Muscle of leg (tissue), 11 donors: ENCODE results near the gene WWOX. TPM values are rescaled to one million over a fixed set of nuclear protein-coding genes. Genes with fewer than 3 reads are reported as not detected.
"Not testable (repeated sequence)": the region's sequence is repeated elsewhere in the genome, so short reads cannot be mapped to it uniquely, and the experiment has no call there.

ENCODE experiments used
- DNase-seq: peaks from one replicate; pipeline ENCODE4 v3.0.0; 2013
- H3K27ac ChIP-seq: one replicate; pipeline ENCODE4 v1.5.1; 2013; ENCODE audit warnings: mild to moderate bottlenecking, low read length, control low read depth
- H3K27me3 ChIP-seq: one replicate; pipeline ENCODE4 v1.6.1; 2013; ENCODE audit warnings: low read length; ENCODE audit not compliant: control insufficient read depth, insufficient read depth
- H3K36me3 ChIP-seq: one replicate; pipeline ENCODE4 v1.6.1; 2013; ENCODE audit warnings: low read length; ENCODE audit not compliant: control insufficient read depth, insufficient read depth
- H3K4me1 ChIP-seq: one replicate; pipeline ENCODE4 v1.6.1; 2013; ENCODE audit warnings: low read length; ENCODE audit not compliant: control insufficient read depth, insufficient read depth
- H3K4me3 ChIP-seq: one replicate; pipeline ENCODE4 v1.5.1; 2013; ENCODE audit warnings: low read length, control low read depth
- H3K9me3 ChIP-seq: replicated peaks from 2 replicates; pipeline ENCODE4 v1.6.1; 2013; ENCODE audit warnings: low read depth, low read length; ENCODE audit not compliant: control insufficient read depth
- WGBS: methylation state at CpG from one replicate; pipeline ENCODE4 v1.1.5; 2013; ENCODE audit warnings: missing lambda C conversion rate; ENCODE audit not compliant: insufficient coverage; 5-methylcytosine and 5-hydroxymethylcytosine counted together
- polyA plus RNA-seq, 8 donors: library from polyadenylated mRNA; unstranded; fragments of 120-200 nt; gene quantifications; one replicate each; pipeline versions ENCODE4 v1.2.1 to v1.2.3, GENCODE V29; 2013; ENCODE audit warnings: inconsistent platforms in 1 of 8, low replicate concordance in 1 of 8; ENCODE audit not compliant: insufficient read length in 8 of 8, insufficient read depth in 1 of 8
- total RNA-seq: library from RNA; stranded (reverse); fragments of 120-200 nt; gene quantifications from one replicate; pipeline ENCODE4 v1.2.4, GENCODE V29; 2013

The WWOX gene
- total and polyA plus RNA-seq, 9 donors, result 8.1 to 15.8 (median 12.2) TPM

DNA sequence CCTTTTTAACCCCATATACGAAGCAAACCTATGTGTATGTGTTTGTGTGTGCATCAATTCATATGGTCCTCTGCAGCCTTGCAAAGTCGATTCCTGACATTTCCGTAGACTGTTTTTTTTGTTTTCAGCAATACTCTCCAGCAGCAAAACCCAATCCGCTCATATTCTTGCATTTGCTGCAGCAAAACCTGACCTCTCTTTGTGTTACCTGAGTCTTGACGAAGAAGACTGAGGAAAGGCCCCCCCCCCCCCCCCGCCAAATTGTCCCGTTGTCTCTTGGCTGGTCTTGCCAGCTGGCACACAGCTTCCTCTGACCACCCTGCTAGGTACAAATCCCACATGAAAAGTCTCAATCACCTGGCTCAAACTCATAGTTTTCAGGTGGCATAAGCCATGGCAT is 494.7 kb downstream of the WWOX start:
- Histone ChIP-seq H3K36me3 (no peaks in the 10 kb centered on the region), H3K4me3 (no peak overlapping the region), H3K27me3 (no peaks in the 10 kb centered on the region), H3K9me3 (no peaks in the 10 kb centered on the region), H3K4me1 (no peaks in the 10 kb centered on the region), H3K27ac (no peak overlapping the region)
- DNase-seq, result no peak
- no CpG with 5 or more reads among the region's 7 CpGs for WGBS

DNA sequence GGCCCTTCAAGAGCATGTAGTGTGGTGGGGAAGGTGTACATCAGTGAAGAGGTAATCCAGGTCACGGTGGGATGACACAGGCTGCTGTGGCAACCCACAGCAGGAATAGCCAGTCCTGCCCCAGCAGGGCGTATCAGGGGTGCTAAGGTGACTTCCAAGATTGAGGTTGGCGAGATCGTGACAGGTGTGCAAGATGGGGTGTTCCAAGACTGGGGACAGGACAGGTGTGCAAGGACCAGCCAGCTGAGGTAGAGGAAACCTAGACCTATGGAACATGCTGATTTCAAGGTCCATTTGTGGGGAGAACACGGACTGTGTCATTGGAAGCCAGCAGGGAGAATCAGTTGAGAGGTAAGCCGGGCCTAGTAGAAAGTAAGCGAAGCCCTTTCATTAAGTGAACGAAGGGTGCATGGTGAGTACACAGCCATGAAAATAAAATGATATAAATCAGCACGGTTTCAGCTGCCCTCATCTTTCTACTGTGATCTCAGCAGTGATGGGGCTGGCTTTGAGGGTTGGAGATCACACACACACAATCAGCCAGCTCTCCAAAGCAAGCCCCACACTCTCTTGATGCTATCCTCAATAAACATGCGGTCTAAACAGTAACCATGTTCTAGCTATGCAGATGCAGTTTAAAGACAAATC is 497.0 kb downstream of the WWOX start:
- 98% methylated on average over 7 of the region's 10 CpGs for WGBS
- no peak overlapping the region for H3K27ac ChIP-seq
- no peaks in the 10 kb centered on the region for H3K27me3 ChIP-seq

DNA sequence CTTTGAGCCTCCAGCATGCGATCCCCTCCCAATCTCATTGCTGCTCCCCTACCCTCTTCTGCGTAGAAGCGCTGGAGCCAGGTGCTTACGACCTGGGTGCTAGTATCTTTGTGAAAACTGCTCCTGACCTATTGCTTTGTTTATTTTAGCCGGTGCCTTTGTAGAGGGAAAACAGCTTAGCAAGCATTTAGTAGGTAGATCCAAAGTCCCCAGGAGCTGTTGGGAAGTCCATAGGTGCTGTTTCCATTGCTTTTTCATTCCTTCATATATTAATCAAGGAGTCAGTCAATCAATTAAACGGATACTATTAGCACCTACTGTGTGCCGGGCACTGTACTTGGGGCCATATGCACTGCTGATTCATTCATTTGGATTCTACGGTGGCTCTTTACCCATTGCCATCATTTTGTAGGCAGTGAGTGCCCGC is 497.6 kb downstream of the WWOX start:
- 96% methylated on average over 4 of the region's 9 CpGs for WGBS
- no peak for DNase-seq

More for the DNA sequence above, 497.0 kb downstream of the WWOX start:
- no peaks in the 10 kb centered on the region for H3K9me3 ChIP-seq
- H3K36me3 ChIP-seq, result no peaks in the 10 kb centered on the region
- H3K4me3 ChIP-seq, result no peak overlapping the region
- H3K4me1 ChIP-seq, result no peaks in the 10 kb centered on the region
- DNase-seq, result no peak

DNA sequence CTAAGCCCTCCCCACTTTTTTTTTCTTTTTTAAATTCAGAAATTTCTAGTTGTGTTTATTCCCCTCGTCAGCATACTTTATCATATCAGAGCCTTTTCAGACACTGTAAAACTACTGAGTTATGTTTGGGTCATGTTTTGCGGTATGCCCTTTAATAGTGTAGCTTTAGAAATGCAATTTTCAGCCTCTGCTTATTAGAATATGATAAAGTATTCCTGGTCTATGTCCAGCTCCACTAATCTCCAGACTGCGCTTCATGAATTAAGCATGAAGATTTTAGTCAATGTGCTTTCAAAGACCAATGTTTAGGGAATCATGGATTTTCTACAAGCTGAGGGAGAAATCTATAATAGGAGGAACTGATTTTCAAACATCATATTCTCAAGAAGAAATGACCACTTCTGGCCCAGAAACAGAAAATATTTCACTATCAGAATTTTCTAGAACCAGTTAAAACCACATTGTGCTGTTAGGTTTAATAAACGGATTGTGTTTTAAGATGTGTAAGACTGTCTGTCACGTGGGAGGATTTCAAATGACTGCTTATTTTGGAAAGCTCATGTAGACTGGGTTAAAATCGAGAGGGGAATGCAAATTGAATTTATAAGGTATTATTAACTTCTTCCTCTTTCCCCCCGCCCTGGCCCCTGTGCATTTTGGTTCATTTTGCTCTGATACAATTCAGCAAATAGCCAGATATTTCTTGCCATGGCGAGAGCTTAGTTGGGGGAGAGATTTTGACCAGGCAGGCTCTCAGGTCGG is 498.5 kb downstream of the WWOX start:
- no peaks in the 10 kb centered on the region for H3K4me1 ChIP-seq
- H3K4me3 ChIP-seq, result no peak overlapping the region
- H3K27me3 ChIP-seq, result no peaks in the 10 kb centered on the region
- H3K9me3 ChIP-seq, result no peaks in the 10 kb centered on the region
- no peak overlapping the region for H3K27ac ChIP-seq
- no peaks in the 10 kb centered on the region for H3K36me3 ChIP-seq
- WGBS, result no CpG with 5 or more reads among the region's 9 CpGs
- no peak for DNase-seq

More for the DNA sequence above, 497.6 kb downstream of the WWOX start:
- Histone ChIP-seq H3K4me3 (no peak overlapping the region), H3K27ac (no peak overlapping the region), H3K9me3 (no peaks in the 10 kb centered on the region), H3K36me3 (no peaks in the 10 kb centered on the region), H3K4me1 (no peaks in the 10 kb centered on the region), H3K27me3 (no peaks in the 10 kb centered on the region)

DNA sequence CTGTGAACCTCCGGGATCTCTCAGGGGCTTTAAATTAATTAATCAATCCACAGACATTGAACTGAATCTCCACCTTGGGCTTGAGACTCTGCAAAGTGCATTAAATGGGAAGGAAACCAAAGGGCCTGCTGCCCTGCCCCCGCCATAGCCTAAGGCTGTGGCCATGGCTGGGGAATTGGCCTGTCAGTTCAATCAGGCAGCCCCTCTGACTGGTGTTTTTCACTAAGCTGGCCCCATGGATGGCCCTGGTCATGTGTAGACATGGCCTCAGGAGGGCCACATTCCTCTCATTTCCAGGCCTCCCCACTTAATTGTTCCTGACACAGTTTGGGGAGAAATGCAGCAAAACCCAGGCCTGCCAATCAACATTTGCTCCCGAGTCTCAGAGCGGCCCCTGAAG is 499.8 kb downstream of the WWOX start:
- Histone ChIP-seq H3K4me1 (no peaks in the 10 kb centered on the region), H3K9me3 (no peaks in the 10 kb centered on the region), H3K36me3 (no peaks in the 10 kb centered on the region), H3K27me3 (no peaks in the 10 kb centered on the region), H3K4me3 (no peak overlapping the region), H3K27ac (no peak overlapping the region)
- 90% methylated on average over 3 of the region's 4 CpGs for WGBS
- DNase-seq, result no peak

DNA sequence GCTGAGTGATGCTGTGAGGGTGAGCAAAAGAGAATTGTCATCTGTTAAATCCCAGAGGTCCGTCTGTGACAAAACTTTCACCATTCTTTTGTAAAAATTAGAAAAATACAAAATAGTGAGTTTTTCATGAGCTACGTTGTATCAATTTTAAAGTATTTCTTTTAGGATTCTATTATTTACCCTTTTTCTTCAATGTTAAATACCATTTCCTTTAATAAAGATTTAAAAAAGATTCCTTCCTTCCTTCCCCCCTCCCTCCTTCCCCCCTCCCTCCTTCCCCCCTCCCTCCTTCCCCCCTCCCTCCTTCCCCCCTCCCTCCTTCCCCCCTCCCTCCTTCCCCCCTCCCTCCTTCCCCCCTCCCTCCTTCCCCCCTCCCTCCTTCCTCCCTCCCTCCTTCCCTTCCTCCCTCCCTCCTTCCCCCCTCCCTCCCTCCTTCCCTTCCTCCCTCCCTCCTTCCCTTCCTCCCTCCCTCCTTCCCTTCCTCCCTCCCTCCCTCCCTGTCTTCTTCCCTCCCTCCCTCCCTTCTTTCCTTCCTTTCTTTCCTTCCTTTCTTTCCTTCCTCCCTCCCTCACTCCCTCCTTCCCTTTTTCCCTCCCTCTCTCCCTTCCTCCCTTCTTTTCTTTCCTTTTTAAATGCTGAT is 505.1 kb downstream of the WWOX start:
- not testable (repeated sequence) for DNase-seq, H3K27me3 ChIP-seq, H3K27ac ChIP-seq, H3K4me1 ChIP-seq, H3K9me3 ChIP-seq, H3K4me3 ChIP-seq, H3K36me3 ChIP-seq
- WGBS, result no CpG with 5 or more reads among the region's 2 CpGs

DNA sequence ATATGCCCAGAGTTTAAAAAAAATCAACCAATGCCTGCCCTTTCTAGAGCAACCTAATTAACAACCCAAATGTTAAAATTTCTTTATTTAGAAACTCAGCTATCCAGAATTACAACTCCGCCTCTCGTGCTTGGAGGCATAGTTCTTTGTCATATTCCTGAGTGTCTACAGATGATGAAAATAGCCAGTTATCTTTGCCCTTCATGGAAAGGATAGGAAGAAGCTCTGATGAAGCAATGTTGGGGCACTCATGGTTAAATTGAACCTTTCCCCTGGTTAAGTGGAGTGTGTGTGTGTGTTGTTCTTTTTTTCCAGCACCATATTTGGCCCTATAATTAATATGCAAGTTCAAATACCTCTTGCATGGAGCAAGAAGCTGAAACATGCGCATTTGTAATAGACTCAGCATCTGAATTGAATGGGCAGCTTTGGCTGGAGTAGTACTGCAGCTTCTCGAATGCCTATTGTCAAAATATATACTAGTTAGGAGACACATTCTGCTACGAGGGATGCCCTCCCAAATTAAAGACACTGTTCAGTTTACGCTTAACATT is 506.2 kb downstream of the WWOX start:
- Histone ChIP-seq H3K36me3 (no peaks in the 10 kb centered on the region), H3K4me1 (no peaks in the 10 kb centered on the region), H3K9me3 (no peaks in the 10 kb centered on the region), H3K27ac (no peak overlapping the region), H3K27me3 (no peaks in the 10 kb centered on the region), H3K4me3 (no peak overlapping the region)
- 100% methylated on average over 1 of the region's 6 CpGs for WGBS
- no peak for DNase-seq

DNA sequence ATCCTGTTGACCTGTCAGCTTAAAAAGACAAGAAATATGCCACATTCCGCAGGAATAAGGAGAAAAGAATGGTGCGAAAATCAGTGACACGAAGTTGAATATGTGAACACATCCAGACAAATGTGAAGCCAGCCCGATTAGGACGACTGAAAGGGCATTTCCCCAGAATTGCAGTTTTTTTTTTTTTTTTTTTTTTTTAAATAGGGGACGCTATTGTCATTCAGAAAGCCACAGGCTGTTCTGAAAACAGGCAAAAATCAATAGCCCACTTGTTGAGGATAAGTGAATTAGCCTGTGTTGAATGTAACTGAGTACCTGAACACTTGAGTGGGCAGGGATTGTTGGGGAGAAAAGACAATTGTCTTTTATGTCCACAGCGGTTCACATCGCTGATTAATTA is 507.1 kb downstream of the WWOX start:
- H3K27me3 ChIP-seq, result no peaks in the 10 kb centered on the region
- no peak for DNase-seq
- no peak overlapping the region for H3K27ac ChIP-seq
- no peak overlapping the region for H3K4me3 ChIP-seq
- no peaks in the 10 kb centered on the region for H3K4me1 ChIP-seq
- H3K9me3 ChIP-seq, result no peaks in the 10 kb centered on the region
- no peaks in the 10 kb centered on the region for H3K36me3 ChIP-seq
- WGBS, result 92% methylated on average over 2 of the region's 8 CpGs

DNA sequence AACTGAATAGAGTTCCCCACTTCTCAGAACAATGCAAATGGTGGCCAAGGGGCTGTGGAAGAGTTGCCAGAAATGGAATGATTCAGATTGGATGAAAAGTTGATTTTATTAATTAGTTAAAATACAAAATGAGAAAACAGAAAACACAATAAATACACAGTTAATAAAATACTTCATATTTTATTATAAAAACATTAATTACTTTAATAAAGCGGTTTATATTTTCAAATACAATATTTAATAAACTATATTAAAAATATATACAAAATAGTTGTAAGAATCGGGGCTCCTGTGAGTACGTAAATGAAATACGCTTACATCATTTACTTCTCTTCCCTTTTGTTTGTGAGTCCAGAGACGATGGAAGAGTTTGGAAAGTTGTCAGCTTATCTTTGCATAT is 507.6 kb downstream of the WWOX start:
- no peaks in the 10 kb centered on the region for H3K36me3 ChIP-seq
- H3K27me3 ChIP-seq, result no peaks in the 10 kb centered on the region
- no peak overlapping the region for H3K4me3 ChIP-seq
- H3K9me3 ChIP-seq, result no peaks in the 10 kb centered on the region
- no peaks in the 10 kb centered on the region for H3K4me1 ChIP-seq
- no peak overlapping the region for H3K27ac ChIP-seq
- no CpG with 5 or more reads among the region's 5 CpGs for WGBS
- DNase-seq, result no peak

DNA sequence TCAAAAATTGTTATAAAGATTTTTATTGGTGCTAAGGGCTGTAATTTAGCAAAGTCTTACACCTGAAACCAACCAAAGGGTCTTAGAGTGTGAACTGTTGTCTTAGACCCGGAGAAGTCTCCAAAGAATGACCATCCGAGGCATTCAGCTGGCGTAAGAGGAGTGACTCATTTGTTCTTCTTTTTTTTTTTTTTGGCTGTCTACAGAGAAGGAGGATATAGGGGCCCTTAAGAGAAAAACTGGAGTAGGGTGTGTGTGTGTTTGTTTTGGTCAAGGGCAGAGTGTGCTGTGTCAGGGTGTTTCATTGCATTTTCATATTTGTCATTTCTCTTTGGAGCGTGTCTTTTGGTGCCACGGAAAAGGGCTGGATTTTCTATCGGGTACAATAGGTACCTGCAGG is 508.0 kb downstream of the WWOX start:
- Histone ChIP-seq H3K4me1 (no peaks in the 10 kb centered on the region), H3K27me3 (no peaks in the 10 kb centered on the region), H3K27ac (no peak overlapping the region), H3K4me3 (no peak overlapping the region), H3K9me3 (no peaks in the 10 kb centered on the region), H3K36me3 (no peaks in the 10 kb centered on the region)
- 80% methylated on average over 3 of the region's 6 CpGs for WGBS
- DNase-seq, result no peak
